Measurements from ENCODE around the gene OAS3.

DNA sequence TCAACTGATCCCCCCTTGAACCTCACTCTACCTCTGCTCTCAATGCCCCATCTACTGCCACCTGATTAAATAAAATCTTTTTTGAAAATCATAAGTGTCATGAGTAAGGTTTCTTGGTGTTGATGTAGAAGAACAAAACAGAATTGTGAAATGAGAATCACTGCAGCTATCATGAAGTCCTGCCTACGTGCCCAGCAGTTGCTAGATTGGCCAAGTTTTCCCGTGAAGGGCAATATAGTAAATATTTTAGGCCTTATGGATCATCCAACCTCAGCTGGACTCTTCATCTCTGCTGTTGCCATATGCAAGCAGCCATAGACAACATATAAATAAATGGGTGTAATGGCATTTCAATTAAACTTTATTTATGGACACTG lies 5.2 kb upstream of the OAS3 start:
- TF ChIP-seq, protein P1, sequence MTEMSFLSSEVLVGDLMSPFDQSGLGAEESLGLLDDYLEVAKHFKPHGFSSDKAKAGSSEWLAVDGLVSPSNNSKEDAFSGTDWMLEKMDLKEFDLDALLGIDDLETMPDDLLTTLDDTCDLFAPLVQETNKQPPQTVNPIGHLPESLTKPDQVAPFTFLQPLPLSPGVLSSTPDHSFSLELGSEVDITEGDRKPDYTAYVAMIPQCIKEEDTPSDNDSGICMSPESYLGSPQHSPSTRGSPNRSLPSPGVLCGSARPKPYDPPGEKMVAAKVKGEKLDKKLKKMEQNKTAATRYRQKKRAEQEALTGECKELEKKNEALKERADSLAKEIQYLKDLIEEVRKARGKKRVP (CRISPR knock-in tag; IDR thresholded peaks at IDR 0.05): no peak
- TF ChIP-seq SMAD4 (CRISPR knock-in tag; conservative IDR thresholded peaks at IDR 0.05) (no peak), ZNF197 (CRISPR knock-in tag; IDR thresholded peaks at IDR 0.05; ENCODE audit: low read depth) (no peak), EHMT2 (IDR thresholded peaks at IDR 0.05) (no peak)
- TF ChIP-seq, protein P2, sequence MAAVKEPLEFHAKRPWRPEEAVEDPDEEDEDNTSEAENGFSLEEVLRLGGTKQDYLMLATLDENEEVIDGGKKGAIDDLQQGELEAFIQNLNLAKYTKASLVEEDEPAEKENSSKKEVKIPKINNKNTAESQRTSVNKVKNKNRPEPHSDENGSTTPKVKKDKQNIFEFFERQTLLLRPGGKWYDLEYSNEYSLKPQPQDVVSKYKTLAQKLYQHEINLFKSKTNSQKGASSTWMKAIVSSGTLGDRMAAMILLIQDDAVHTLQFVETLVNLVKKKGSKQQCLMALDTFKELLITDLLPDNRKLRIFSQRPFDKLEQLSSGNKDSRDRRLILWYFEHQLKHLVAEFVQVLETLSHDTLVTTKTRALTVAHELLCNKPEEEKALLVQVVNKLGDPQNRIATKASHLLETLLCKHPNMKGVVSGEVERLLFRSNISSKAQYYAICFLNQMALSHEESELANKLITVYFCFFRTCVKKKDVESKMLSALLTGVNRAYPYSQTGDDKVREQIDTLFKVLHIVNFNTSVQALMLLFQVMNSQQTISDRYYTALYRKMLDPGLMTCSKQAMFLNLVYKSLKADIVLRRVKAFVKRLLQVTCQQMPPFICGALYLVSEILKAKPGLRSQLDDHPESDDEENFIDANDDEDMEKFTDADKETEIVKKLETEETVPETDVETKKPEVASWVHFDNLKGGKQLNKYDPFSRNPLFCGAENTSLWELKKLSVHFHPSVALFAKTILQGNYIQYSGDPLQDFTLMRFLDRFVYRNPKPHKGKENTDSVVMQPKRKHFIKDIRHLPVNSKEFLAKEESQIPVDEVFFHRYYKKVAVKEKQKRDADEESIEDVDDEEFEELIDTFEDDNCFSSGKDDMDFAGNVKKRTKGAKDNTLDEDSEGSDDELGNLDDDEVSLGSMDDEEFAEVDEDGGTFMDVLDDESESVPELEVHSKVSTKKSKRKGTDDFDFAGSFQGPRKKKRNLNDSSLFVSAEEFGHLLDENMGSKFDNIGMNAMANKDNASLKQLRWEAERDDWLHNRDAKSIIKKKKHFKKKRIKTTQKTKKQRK (IDR thresholded peaks at IDR 0.05; ENCODE audit: borderline replicate concordance, low read depth, low read length): no peak
